ENCODE results near the gene CLDN22. TPM values are rescaled to one million over a fixed set of nuclear protein-coding genes. Genes with fewer than 3 reads are reported as not detected.

Gene CLDN22
- total and polyA plus RNA-seq, 2 of the 8 experiments (the other 6 are each of a cell fraction or from before 2014, with no cell fraction given): not detected

GRCh38 chr4:183285886-183286285 lies 34.2 kb downstream of the CLDN22 start (continued):
- TF ChIP-seq TCF12 (IDR thresholded peaks at IDR 0.05; ENCODE audit: low read depth, low read length): no peak
- no peak for TF ChIP-seq CHD2 (IDR thresholded peaks at IDR 0.05; ENCODE audit: low read length)
- TF ChIP-seq FOSL1 (IDR thresholded peaks at IDR 0.05; ENCODE audit: insufficient read depth, low read depth, low read length): no peak
- TF ChIP-seq HDAC6 (IDR thresholded peaks at IDR 0.05; ENCODE audit: low read depth, low read length): no peak

Data from H1 (cell line).